Measurements from ENCODE around the gene ZNF469. TPM values are rescaled to one million over a fixed set of nuclear protein-coding genes. Genes with fewer than 3 reads are reported as not detected.
A peak's percentile ranks its signal among the peaks of the same experiment; 100 is the strongest.

Gene ZNF469
- total RNA-seq, 1 donor, result 8.3 TPM

DNA sequence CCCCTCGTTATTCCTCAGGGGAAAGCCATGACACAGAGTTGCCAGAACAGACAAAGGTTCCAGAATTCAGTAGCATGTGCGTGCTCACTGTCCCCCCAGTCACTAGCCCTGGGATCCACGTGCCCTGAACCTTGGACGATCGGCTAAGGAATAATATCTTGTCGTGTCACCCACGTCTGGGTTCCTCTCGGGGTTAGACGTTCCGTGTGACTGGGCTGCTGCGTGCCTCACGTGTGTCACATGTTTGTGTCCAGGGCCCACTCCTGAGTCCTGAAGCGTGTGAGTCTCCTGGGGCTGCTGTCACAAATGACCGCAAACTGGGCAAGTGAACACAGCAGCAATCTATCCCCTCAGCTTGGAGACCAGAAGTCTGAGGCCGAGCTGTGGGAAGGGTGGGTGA, 12.4 kb upstream of the ZNF469 start:
- Histone ChIP-seq H3K79me2 (ENCODE audit: insufficient read depth, low read length) (no peaks in the 10 kb centered on the region), H4K20me1 (ENCODE audit: insufficient read depth, low read length) (no peaks in the 10 kb centered on the region), H3K9me3 (ENCODE audit: low read depth, low read length) (no peaks in the 10 kb centered on the region), H3K4me3 (ENCODE audit: insufficient read depth, low read length) (no peak overlapping the region), H3K27me3 (ENCODE audit: insufficient read depth, low read length) (peaks cover 11% of the 10 kb centered on the region), H3K27ac (ENCODE audit: low read depth, low read length) (no peak overlapping the region), H3K4me1 (ENCODE audit: insufficient read depth, low read length) (no peaks in the 10 kb centered on the region), H3K36me3 (ENCODE audit: insufficient read depth, low read length) (no peaks in the 10 kb centered on the region), H2AFZ (ENCODE audit: low read length) (no peak overlapping the region), H3K4me2 (ENCODE audit: insufficient read depth, low read length) (no peak overlapping the region)
- peak; percentile 9 for DNase-seq (ENCODE audit: insufficient read length, low spot score, missing footprints)
- TF ChIP-seq CTCF (IDR thresholded peaks at IDR 0.05; ENCODE audit: extremely low read depth, low read depth, low read length), result no peak

DNA sequence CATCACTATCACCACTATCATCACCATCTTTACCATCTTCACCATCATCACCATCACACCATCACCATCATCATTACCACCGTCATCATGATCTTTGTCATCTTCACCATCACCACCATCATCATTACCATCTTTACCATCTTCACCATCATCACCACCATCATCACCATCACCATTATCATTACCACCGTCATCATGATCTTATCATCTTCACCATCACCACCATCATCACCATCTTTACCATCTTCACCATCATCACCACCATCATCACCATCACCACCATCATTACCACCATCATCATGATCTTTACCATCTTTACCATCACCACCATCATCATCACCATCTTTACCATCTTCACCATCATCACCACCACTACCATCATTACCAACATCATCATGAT, 10.2 kb upstream of the ZNF469 start:
- DNase-seq (ENCODE audit: insufficient read length, low spot score, missing footprints), result no peak
- no peaks in the 10 kb centered on the region for H3K4me1 ChIP-seq (ENCODE audit: insufficient read depth, low read length)
- no peaks in the 10 kb centered on the region for H3K9me3 ChIP-seq (ENCODE audit: low read depth, low read length)
- no peak overlapping the region for H2AFZ ChIP-seq (ENCODE audit: low read length)
- no peak overlapping the region for H3K4me3 ChIP-seq (ENCODE audit: insufficient read depth, low read length)
- H3K79me2 ChIP-seq (ENCODE audit: insufficient read depth, low read length), result no peaks in the 10 kb centered on the region
- no peak overlapping the region for H3K4me2 ChIP-seq (ENCODE audit: insufficient read depth, low read length)
- H4K20me1 ChIP-seq (ENCODE audit: insufficient read depth, low read length), result no peaks in the 10 kb centered on the region
- no peak overlapping the region for H3K27ac ChIP-seq (ENCODE audit: low read depth, low read length)
- peaks cover 4% of the 10 kb centered on the region for H3K27me3 ChIP-seq (ENCODE audit: insufficient read depth, low read length)
- no peak for TF ChIP-seq CTCF (IDR thresholded peaks at IDR 0.05; ENCODE audit: extremely low read depth, low read depth, low read length)
- H3K36me3 ChIP-seq (ENCODE audit: insufficient read depth, low read length), result no peaks in the 10 kb centered on the region

DNA sequence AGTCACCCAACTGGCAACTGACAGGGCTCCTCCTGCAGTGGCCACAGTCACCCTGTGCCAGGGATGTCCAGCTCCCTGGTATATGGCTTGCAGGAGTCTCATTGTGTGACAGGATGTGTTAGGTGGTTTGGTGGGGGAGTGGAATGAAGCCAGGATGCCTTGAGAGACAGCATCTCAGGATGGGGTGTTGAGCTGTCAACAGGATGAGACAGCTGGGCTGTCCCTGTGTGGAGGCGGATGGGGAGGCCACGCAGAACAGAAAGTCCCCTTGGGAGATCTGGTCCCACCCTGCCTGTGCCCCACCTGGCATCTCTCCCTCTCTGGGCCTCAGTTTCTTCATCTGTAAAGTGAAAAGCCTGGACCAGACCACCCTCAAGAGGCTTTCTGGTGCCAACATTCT, 9.5 kb upstream of the ZNF469 start:
- no peak for TF ChIP-seq CTCF (IDR thresholded peaks at IDR 0.05; ENCODE audit: extremely low read depth, low read depth, low read length)

GRCh38 chr16:88373927-88374492, 8.7 kb upstream of the ZNF469 start:
- Histone ChIP-seq H3K79me2 (ENCODE audit: insufficient read depth, low read length) (no peaks in the 10 kb centered on the region), H3K9me3 (ENCODE audit: low read depth, low read length) (no peaks in the 10 kb centered on the region), H3K4me3 (ENCODE audit: insufficient read depth, low read length) (no peak overlapping the region), H3K4me1 (ENCODE audit: insufficient read depth, low read length) (no peaks in the 10 kb centered on the region), H3K4me2 (ENCODE audit: insufficient read depth, low read length) (no peak overlapping the region), H3K27me3 (ENCODE audit: insufficient read depth, low read length) (peaks cover 2% of the 10 kb centered on the region), H4K20me1 (ENCODE audit: insufficient read depth, low read length) (no peaks in the 10 kb centered on the region), H3K27ac (ENCODE audit: low read depth, low read length) (no peak overlapping the region), H3K36me3 (ENCODE audit: insufficient read depth, low read length) (no peaks in the 10 kb centered on the region), H2AFZ (ENCODE audit: low read length) (no peak overlapping the region)
- DNase-seq (ENCODE audit: insufficient read length, low spot score, missing footprints), result peak; percentile 52
- TF ChIP-seq CTCF (IDR thresholded peaks at IDR 0.05; ENCODE audit: extremely low read depth, low read depth, low read length), result no peak

More for the DNA sequence above, 9.5 kb upstream of the ZNF469 start:
- no peak overlapping the region for H3K4me3 ChIP-seq (ENCODE audit: insufficient read depth, low read length)
- H3K27ac ChIP-seq (ENCODE audit: low read depth, low read length), result no peak overlapping the region
- no peaks in the 10 kb centered on the region for H3K9me3 ChIP-seq (ENCODE audit: low read depth, low read length)
- H3K4me2 ChIP-seq (ENCODE audit: insufficient read depth, low read length), result no peak overlapping the region
- H3K36me3 ChIP-seq (ENCODE audit: insufficient read depth, low read length), result no peaks in the 10 kb centered on the region
- no peak overlapping the region for H2AFZ ChIP-seq (ENCODE audit: low read length)
- no peaks in the 10 kb centered on the region for H3K79me2 ChIP-seq (ENCODE audit: insufficient read depth, low read length)
- H3K27me3 ChIP-seq (ENCODE audit: insufficient read depth, low read length), result peaks cover 2% of the 10 kb centered on the region
- no peaks in the 10 kb centered on the region for H3K4me1 ChIP-seq (ENCODE audit: insufficient read depth, low read length)
- DNase-seq (ENCODE audit: insufficient read length, low spot score, missing footprints), result peak; percentile 54
- H4K20me1 ChIP-seq (ENCODE audit: insufficient read depth, low read length), result no peaks in the 10 kb centered on the region
